Activated CD4-positive, alpha-beta T cell treated with anti-CD3 and anti-CD28 coated beads, Interleukin-2, amount 50 U/mL, for 16 hours (primary cell): ENCODE measurements around the gene ITGB1.
"Not testable (repeated sequence)": the region's sequence is repeated elsewhere in the genome, so short reads cannot be mapped to it uniquely, and the experiment has no call there.

Source experiments
- DNase-seq: peaks from one replicate; pipeline ENCODE4 v3.0.0-alpha.2; 2020

The ITGB1 gene

DNA sequence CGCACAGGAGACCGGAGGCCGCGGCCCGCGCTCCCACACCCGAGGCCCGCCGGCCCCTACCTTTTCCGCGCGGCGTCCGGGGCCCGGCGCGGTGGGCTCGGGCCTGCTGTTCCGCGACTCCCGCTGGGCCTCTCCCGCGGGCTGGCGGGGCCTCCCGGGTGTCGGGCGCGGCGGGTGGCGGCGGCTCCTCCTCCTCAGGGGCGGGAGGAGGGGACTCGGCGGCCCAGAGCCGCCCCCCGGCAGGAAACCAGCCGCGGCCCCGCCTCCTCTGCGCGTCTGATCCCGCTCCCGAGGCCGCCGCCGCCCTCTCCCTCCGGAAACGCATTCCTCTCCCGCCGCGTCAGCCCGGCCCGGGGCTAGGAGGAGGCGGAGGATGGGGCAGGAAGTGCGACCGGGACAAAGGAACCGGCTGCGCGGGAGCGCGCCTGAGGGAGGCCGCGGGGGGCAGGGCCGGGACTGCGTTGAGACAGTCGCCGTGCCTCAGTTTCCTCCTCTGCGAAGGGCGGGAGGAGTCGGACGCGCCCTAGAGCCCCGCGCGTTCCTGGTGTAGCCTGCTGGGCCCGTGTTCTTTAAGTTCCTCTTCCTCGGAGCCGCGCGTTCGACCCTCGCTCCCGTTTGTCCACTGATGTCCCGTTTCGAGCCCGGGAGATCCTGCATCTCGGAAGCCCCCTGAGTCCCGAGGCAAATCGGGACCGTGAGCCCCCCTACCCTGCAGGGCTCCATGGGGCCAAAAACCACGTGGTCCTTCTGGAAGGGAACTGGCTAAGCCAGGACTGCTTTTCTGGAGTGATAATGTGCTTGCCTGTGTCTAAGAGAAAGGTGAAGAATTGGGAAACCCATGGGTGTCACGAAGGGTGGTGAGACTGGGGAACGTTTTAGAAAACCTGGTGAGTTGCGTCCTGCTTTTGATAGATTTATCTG is at the start of gene ITGB1:
ITGB1 (minus strand) TSS at position 146 of the 921 bp plus-strand sequence. CDS start 22,672 bp downstream, outside the sequence.
- DNase-seq, result peak; percentile 88

DNA sequence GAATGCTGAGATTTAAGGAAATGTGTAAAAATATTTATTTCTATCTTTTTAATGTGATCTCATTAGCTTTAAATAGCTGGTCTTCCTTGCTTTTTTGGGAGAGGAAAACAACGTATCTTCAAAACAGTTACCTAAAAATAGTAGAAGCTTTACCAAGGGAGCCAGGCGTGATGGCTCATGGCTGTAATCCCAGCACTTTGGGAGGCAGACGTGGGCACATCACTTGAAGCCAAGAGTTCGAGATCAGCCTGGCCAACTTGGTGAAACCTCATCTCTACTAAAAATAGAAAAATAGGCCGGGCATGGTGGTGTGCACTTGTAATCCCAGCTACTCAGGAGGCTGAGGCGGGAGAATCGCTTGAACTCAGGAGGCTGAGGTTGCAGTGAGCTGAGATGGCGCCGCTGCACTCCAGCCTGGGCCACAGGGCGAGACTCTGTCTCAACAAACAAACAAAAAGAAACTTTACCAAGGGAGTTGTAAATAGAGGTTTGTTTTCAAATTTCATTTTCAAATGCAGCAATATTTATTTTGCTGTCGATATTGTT is 48.4 kb upstream of the ITGB1 start:
- no peak for DNase-seq

DNA sequence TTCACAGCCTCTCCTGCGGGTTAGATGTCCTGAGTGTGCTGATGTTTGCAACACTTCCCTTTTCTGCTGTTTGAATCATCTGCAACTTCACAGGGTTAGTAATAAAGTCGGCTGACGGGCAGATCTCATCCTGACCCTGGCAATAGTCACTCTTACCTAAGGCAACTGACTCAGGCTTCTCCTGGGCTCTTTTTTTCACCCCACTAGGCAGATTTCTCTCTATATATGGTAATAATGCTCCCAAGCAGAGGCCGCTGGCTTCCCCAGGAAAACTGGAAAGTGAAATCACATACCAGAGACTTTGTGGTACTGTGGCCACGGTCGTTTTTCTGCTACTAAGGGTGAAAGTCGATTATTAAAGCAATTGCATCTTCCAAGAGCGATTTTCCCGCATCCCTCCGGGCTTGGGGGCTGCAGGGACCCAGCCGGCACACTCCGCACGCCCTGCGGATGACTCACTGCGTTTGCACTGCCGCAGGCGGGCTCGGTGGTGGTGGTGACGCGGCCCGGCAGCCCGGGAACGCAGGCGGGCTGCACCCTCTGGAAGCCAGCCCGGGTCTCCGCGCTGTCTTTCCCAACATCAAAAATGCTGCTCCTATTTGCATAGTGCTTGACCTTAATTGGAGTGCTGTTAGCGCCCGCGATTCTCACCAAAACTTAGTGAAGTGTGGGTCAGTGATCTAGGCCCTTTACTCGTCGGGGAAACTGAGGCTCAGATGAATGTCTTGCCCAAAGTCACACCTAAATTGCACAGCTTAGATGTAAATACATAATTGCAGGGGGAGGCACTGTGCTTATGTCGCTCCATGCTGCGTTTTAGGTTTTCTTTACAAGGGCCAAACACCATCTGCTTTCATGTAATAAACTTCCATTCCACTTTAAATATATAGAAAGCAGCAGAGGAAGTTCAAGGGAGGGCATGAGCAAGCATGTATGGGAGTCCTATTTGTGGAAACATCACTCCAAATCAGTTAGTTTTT is 47.6 kb upstream of the ITGB1 start:
- DNase-seq, result peak; percentile 76

DNA sequence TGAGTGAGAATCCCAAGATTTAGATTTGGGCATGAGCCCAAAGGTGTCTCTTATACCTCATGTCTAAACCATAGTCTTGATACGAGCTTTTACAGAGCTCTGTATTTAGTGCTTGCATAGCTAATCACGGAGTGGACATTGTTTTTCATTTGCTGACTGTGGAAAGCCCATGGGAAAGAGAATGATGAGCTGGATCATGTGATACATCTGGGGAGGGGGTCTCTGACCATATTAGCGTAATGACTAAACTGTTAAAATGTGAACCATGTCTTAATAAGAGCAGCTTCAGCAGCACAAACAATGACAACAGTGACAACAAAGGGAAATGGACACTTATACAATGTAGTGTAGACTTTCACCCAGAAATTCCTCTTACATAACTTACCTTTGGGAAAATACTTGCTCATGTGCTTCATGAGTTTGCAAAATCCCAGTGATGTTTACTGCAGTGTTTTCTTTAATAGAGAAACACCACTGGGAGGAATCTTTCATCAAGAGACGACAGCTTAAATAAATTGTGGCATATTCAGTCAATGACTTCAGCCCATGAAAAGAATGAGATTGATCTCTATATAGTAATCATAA is 44.0 kb upstream of the ITGB1 start:
- DNase-seq, result no peak

DNA sequence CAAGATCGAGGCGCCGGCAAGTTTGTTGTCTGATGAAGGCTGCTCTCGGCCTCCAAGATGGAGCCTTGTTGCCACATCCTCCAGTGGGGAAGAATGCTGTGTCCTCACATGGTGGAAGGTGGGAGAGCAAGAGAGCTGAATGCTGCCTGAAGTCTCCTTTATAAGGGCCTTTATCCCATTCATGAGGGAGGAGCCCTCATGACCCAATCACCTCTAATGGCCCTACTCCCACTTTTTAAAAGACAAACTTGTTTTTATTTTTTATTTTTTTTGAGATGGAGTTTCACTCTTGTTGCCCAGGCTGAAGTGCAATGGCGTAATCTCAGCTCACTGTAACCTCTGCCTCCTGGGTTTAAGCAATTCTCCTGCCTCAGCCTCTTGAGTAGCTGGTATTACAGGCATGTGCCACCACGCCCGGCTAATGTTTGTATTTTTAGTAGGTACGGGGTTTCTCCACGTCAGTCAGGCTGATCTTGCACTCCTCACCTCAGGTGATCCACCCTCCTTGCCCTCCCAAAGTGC is 40.1 kb upstream of the ITGB1 start:
- DNase-seq, result not testable (repeated sequence)

DNA sequence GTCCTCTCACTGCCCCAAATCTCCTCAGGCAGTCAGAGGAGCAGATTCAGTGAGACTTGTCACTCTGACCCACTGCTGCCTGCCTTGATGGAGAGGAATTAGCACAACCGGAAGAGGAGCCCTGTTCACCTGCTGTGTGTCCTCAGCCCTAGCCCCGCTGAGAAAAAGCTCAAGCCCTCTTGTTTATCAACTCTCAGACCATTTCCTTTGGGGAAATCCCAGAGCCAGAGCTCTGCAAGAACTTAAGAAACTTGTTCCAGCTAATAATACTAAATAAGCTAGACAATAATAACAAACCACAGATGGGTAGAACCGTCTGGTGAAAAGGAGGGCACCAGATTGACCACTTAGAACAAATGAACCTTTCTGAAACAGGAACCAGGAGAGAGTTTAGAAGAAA is 37.7 kb upstream of the ITGB1 start:
- DNase-seq, result no peak

DNA sequence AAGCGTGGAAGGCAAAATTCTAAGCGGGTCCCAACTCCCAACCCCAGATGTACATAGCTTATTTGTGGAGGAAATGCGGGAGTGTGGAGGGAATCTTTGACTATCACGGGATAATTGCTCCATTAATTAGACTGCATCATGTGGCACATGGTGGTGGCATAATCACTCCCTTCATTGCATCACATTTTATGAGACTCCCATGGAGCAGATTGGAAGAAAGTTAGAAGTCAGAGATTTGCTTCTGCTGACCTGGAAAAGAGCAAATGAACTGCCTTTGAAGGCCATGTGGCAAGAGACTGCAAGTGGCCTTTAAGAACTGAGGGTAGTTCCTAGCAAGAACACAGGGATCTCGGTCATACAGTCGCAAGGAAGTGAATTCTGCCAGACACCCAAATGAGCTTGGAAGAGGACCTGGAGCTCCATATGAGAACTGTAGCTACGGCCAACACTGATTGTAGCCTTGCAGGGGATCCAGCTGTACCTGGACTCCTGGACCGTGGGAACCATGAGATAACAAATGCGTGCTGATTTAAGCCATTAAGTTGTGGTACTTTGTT is 37.1 kb upstream of the ITGB1 start:
- no peak for DNase-seq

DNA sequence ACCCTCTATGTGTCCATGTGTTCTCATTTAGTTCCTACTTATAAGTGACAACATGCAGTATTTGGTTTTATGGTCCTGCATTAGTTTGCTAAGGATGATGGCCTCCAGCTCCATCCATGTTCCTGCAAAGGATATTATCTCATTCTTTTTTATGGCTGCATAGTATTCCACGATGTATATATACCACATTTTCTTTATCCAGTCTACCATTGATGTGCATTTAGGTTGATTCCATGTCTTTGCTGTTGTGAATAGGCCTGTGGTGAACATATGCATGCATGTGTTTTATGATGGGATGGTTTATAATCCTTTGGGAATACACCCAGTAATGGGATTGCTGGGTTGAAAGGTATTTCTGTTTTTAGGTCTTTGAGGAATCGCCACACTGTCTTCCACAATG is 36.6 kb upstream of the ITGB1 start:
- not testable (repeated sequence) for DNase-seq

DNA sequence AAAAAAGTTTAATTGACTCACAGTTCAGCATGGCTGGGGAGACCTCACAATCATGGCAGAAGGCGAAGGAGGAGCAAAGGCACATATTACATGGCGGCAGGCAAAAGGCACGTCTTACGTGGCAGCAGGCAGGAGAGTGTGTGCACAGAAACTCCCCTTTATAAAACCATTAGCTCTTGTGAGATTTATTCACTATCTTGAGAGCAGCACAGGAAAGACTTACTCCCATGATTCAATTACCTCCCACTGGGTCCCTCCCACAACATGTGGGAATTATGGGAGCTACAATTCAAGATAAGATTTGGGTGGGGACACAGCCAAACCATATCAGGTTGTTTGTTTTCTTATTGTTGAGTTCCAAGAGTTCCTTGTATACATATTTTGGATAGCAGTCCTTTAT is 34.3 kb upstream of the ITGB1 start:
- not testable (repeated sequence) for DNase-seq

DNA sequence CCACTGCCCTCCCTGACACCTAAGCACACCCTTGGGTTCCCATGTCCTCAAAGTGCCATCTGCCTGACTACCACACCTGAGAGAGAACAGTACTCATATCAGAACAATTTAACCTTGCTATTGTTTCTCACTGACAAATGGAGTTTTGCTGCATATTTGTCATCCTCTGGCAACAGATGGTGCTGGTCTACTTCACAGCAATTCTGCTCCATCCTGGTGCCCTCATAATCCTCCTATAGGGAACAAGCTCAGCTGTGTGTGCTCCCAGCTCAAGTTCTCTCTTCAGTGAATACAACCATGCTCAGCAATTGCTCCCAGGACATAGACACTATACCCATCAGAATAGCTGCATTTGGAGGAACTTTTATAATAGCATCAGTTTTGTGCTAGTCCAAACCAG is 32.8 kb upstream of the ITGB1 start:
- DNase-seq, result no peak

DNA sequence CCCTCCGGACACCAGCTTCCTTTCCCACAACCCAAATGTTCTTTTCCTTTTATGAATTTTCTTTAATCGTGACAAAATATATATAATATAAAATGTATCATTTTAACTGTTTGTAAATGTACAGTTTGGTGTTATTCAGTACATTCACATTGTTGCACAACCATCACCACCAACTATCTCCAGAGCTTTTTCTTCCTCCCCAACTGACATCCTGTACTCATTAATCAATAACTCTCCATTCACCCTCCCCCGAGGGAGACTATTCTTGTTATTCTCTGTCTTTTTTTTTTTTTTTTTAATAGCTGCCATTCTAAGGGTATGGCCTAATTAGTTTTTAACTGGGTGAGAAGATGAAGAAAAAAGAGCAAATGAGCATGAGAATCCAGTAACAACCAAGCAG is 30.6 kb upstream of the ITGB1 start:
- no peak for DNase-seq

DNA sequence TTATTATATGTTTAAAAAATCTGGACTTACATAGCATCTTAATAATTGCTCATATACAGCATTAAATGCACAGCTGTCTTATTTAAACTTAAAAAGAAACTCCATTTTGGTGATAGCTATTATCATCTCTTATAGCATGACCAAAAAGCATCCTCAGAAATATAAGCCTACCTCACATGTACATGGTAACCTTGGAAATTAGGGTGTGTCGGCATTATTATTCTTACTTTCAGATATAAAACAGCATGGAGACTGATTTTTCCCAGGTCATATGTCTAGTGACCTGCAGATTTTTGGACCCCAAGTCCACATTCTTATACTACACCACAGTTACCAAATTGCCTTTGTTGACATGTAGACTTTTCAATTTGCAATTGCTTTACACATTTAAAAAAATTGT is 29.1 kb upstream of the ITGB1 start:
- no peak for DNase-seq

DNA sequence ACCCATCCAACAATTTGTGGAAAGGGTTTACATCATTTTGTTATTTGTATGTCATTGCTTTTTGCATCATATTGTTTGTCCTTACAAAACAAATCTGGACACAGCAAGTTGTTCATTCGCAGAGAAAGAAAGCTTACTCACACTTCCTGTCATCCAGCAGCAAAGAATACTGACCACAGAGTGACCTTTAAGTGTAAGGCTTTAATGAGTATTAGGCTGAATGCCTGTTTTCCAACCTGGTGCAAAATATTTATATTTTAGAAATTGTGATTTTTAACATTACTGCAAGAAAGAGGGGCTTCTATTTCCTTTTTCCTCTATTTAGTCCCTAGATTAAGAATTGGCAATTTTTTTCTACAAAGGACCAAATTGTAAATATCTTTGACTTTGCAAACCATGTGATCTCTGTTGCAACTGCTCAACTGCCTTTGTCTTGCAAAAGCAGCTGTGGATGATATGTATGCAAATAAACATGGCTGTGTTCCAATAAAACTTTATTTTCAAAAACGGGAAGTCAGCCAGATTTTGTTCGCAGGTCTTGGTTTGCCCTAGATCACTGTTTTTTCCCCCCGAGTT is 27.8 kb upstream of the ITGB1 start:
- DNase-seq, result no peak

DNA sequence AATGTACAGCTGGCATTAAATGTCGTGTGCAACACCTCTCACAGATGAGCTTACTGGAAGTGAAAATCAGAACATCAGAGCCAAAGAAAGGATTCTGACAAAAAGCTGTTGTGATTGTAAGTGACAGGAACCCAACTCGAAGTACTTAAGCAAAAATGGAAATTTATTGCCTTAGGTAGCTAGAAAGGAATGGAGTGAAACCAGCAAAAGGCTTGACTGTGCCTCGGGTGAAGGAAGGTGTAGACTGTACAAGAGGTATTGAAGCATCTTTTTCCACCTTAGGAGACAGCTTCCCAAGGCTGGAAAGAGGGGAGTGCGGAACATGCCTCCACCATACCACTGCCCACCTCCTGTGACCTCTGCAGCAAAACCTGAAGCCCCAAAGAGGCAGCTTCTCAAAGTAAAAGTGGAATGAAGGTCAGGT is 27.3 kb upstream of the ITGB1 start:
- no peak for DNase-seq

DNA sequence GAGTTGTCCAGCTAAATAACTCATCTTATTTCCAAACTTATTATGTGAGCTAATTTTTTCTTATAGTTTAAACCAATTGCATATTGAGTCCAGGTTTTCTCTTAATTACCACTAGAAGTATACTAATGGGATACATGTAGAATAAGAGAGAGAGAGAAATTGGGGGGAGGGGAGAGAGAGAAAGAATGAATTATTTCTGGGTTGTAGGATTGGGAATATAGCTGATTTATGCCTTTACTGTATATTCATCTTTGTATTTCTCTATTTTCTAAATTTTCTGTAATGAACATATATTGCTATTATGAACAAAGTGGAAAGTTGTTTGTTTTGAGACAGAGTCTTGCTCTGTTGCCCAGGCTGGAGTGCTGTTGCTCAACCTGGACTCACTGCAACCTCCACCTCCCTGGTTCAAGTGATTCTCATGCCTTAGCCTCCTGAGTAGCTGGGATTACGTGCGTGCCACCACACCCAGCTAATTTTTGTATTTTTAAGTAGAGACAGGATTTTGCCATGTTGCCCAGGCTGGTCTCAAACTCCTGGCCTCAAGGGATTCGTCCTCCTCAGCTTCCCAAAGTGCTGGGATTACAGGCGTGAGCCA is 26.1 kb upstream of the ITGB1 start:
- no peak for DNase-seq

DNA sequence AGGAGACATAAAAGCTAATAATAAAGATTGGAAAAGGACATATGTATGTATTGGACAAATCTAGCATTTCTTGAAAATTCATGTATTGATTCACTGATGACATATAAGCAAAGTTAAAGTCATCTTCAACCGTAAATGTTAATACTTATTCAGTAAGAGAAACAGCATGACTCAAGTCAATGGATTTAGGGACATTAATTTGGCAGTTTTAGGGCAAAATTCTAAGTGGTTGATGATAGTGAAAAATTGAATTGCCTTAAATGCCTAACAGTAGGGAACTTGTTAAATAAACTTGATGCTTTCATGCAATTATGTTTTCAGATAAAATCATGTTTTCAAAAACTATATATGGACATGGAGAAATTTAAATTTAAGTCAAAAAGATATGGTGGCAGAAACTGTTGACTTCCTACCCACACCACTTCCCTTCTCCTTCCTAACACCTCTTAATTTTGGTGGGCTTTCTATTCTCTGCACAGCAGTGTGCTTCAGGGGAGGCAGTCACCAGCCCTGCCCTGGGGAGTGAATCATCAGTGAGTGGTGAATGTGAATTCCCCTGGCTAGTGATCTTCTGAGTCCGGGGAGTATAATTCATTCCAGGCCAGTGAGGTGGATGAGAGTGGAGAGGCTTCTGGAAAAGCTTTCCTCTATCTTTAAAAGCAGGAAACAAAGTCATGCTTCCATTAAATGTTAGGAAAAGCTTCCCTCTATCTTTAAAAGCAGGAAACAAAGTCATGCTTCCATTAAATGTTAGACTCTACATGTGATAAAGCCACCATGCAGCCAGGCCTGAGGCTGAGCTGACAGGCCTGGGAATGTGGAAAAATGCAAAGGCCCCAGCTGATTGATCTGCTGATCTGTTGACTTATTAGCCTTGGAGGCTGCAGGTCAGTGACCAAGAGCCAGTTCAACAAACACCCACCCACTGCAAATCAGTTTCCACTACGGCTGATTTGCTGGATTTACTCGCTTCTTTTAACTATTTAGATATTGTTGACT is 25.2 kb upstream of the ITGB1 start:
- DNase-seq, result no peak

DNA sequence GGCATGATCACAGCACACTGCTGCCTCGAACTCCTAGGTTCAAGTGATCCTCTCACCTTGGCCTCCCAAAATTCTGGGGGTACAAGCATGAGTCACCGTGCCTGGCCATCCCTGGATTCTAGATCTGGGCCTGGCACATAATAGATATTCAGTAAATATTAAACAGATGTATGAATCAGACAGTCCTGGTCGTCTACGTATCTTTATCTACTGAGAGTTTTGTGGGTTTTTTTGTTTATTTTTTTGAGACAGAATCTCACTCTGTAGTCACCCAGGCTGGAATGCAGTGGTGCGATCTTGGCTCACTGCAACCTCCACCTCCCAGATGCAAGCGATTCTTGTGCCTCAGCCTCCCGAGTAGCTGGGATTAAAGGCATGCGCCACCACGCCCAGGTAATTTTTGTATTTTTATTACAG is 24.3 kb upstream of the ITGB1 start:
- DNase-seq, result no peak

DNA sequence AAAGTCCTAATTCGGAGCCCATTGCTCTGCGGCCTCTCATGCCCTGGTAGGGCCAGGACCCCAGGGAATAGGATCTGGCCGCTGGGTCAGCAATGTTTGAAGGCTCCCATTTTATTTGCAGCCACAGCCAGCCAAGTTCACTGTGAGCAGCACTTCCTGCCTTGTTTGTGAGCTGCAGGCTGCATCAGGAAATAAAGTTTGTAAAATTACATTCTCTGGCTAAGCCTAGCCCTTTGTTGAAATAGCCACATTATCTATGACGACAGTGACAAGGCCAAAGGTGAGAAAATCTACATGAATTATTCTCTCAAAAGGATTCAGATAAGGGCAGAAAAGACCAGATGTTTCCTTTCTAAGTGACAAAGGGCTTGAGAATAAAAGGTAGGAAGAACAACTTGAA is 23.7 kb upstream of the ITGB1 start:
- DNase-seq, result no peak

DNA sequence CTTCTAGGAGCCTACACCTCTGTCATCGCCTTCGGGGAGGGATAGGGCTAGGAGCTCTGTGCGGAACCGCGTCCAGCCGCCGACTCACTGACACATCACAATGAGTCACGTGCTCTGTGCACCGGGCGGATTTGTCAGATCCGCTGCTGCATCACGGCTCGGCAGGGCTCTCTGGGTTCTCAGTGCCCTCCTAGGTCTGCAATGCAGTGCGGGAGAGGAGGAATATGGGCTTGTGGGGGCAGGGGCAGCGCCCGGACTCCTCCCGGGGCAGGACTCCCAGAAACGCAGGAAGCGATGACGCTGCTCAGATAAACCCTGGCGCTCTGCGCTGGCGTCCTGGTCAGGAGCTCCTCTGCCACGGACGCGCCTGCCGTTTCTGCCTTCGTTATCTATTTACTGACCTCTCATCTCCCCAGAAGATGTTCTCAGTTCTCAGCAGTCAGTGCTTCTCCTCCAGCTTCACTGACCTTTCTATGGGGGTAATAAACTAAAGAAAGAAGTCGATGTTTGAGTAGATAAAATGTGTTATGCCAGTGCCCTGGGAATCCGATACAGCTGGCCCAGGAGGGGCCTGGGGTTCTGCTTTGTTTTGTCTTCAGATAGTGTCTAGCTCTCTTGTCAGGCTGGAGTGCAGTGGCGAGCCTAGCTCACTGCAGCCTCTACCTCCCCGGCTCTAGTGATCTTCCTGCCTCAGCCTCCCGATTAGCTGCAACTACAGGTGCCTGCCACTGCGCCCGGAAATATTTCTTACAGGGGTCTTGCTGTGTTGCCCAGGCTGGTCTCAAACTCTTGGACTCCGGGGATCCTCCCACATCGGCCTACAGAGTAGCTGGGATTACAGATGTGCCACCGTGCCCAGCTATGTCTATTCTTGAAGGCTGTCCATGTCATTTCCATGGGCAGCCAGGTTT is 22.8 kb upstream of the ITGB1 start:
- peak; percentile 91 for DNase-seq
